Epithelial cell of esophagus (primary cell): ENCODE measurements around the gene SLC2A9.

ENCODE experiments used
- DNase-seq: peaks from one replicate; pipeline ENCODE4 v3.0.0; 2010; ENCODE audit warnings: low read depth
- H3K4me3 ChIP-seq: 2 replicates; pipeline ENCODE4 v1.5.1; 2011; ENCODE audit warnings: mild to moderate bottlenecking, low read length, control low read depth
- TF ChIP-seq, protein P1 (sequence below): IDR thresholded peaks from 2 replicates; pipeline ENCODE4 v1.5.1; 2011; ENCODE audit warnings: low read depth, mild to moderate bottlenecking, low read length, control low read depth, inconsistent platforms; ENCODE audit not compliant: insufficient read depth; ENCODE audit errors: missing control alignments

The SLC2A9 gene

GRCh38 chr4:9980898-9981297 lies 40.4 kb downstream of the SLC2A9 start:
- DNase-seq: no peak
- no peak overlapping the region for H3K4me3 ChIP-seq
- TF ChIP-seq, protein P1, sequence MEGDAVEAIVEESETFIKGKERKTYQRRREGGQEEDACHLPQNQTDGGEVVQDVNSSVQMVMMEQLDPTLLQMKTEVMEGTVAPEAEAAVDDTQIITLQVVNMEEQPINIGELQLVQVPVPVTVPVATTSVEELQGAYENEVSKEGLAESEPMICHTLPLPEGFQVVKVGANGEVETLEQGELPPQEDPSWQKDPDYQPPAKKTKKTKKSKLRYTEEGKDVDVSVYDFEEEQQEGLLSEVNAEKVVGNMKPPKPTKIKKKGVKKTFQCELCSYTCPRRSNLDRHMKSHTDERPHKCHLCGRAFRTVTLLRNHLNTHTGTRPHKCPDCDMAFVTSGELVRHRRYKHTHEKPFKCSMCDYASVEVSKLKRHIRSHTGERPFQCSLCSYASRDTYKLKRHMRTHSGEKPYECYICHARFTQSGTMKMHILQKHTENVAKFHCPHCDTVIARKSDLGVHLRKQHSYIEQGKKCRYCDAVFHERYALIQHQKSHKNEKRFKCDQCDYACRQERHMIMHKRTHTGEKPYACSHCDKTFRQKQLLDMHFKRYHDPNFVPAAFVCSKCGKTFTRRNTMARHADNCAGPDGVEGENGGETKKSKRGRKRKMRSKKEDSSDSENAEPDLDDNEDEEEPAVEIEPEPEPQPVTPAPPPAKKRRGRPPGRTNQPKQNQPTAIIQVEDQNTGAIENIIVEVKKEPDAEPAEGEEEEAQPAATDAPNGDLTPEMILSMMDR: no peak

DNA sequence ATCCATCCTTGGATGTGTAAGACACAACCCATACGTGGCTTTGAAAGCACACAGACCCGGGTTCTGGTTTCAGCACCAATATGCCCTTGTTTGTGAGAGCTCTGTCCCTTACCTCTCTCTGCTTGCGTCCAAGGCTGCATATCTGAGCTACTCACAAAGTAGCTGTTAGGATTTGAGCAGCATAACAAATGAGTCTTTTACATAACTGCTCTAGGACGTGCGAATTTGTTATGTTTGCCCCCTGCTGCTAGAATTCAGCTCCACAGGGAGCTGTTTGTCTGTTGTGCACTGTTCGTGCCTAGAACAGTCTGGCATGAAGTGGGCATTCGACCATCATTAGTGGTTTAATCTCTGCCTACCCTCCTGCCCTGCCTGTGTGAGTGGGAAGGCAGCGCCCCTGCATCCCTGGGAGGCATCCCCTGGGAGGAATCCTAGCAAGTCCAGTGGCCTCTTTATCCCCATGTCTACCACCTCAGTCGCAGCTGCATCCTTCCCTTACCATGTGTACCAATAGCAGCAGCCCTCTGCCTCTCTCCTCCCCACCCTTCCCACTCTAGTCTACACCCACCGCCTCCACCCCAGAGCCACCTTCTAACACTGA lies 42.1 kb downstream of the SLC2A9 start:
- H3K4me3 ChIP-seq: no peak overlapping the region
- no peak for DNase-seq
- TF ChIP-seq, protein P1: no peak

DNA sequence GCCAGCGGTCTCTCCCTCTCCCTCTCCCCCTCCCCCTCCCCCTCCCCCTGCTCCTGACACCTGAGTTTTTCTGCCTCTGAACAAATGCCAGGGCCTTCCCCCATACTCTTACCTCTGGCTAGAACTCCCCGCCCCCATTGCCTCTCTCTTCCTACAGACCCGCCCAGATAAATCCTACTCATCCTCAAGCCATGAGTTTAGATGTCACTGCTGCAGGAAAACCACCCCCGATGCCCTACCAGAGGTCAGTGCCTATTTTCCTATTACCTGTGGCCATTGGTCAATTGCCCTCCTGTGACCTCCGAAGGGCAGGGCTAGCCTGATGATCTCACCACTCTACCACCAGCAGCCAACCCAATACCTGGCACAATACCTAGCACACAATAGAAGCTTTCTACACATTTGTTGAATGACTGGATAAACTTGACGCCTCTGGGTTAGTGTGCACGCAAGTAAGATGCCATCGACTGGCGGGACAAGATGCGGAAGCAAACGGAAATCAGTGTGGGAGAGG lies 43.7 kb downstream of the SLC2A9 start:
- no peak overlapping the region for H3K4me3 ChIP-seq
- DNase-seq: no peak
- TF ChIP-seq, protein P1: no peak

DNA sequence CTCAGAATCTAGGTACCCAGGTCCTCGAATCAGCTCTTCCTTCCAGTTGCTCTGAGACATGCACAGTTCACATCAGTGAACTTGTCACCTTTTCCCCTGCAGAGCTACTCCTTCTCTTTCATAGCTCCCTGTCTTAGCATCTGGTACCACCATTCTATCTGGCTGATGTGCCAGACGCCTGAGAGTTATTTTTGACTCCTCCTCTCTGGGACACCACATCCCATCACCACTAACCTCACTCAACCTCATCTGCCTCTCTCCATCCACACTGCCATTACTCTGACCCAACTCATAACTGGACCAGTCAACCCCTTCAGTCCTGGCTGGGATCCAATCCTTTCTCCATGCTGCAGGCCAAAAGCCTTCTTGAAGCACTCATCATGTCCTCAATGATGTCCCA lies 44.5 kb downstream of the SLC2A9 start:
- H3K4me3 ChIP-seq: no peak overlapping the region
- no peak for DNase-seq
- TF ChIP-seq, protein P1: no peak

DNA sequence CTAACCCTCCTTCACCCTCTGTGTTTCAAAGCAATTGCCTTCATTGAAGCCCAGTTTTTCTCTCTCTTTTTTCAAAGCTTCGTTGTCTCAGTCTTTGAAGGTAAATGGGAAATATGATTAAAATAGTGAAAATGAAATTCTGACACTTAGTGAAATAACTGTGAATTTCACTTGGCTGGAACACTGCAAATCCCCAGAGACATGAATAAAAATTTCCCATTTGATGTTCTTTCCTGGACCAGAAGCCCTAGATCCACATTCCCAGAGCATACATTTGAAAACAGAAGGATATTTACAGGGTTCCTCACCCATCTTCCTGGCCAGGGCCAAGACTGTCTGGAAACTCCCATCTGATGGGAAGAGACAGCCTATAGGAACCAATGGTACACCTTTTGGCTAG lies 45.0 kb downstream of the SLC2A9 start:
- H3K4me3 ChIP-seq: no peak overlapping the region
- TF ChIP-seq, protein P1: no peak
- no peak for DNase-seq

- DNase-seq: no peak
- no peak overlapping the region for H3K4me3 ChIP-seq
- TF ChIP-seq, protein P1: no peak
These were observed 49.6 kb downstream of the SLC2A9 start for GRCh38 chr4:9971711-9972110.

GRCh38 chr4:9970399-9971011 lies 50.8 kb downstream of the SLC2A9 start:
- no peak overlapping the region for H3K4me3 ChIP-seq
- DNase-seq: no peak
- TF ChIP-seq, protein P1: no peak
